Measurements from ENCODE around the gene CLEC18C.
"Not testable (repeated sequence)": the region's sequence is repeated elsewhere in the genome, so short reads cannot be mapped to it uniquely, and the experiment has no call there.

GRCh38 chr16:70200063-70200462 is 26.5 kb downstream of the CLEC18C start:
- TF ChIP-seq EZH2 (IDR thresholded peaks at IDR 0.05; ENCODE audit: low read length, missing control alignments); CTCF (conservative IDR thresholded peaks at IDR 0.05 in 1 of 2, IDR thresholded peaks at IDR 0.05 in 1 of 2; ENCODE audit: low read depth in 1 of 2, low read length in 2 of 2): not testable (repeated sequence)

All from fibroblast of lung (primary cell).